Ovary (tissue), 3 donors: ENCODE results near the gene KIF5A.

ENCODE experiments used
- CTCF ChIP-seq, 3 donors: fragments of 450-650 bp in 2 of 3; fragments of 200-600 bp in 1 of 3; IDR thresholded peaks; one replicate each; pipeline versions ENCODE4 v1.5.1 to v1.8.0; 2016 to 2022; ENCODE audit warnings: antibody characterized with exemption in 3 of 3, mild to moderate bottlenecking in 1 of 3
- EP300 ChIP-seq: sonication (generic); formaldehyde crosslinking; IDR thresholded peaks from one replicate; pipeline ENCODE4 v1.6.1; 2017; ENCODE audit warnings: antibody characterized with exemption
- POLR2A ChIP-seq: fragments of 450-650 bp; IDR thresholded peaks from one replicate; pipeline ENCODE4 v1.6.1; 2017; ENCODE audit warnings: antibody characterized with exemption, mild to moderate bottlenecking, moderate library complexity
- donor health status: DM: no; HTN: no; CAD: no.

GRCh38 chr12:57613427-57614109 is 63.7 kb downstream of the KIF5A start:
- no peak for TF ChIP-seq EP300
- no peak for TF ChIP-seq POLR2A
- TF ChIP-seq CTCF (IDR thresholded peaks at IDR 0.05): no peak
